ENCODE results near the gene PRR29.

The PRR29 gene

GRCh38 chr17:63985387-63986140, 12.6 kb upstream of the PRR29 start:
- no peak for FAIRE-seq
- DNase-seq (ENCODE audit: insufficient read length, low spot score), result no peak
- TF ChIP-seq CTCF (IDR thresholded peaks at IDR 0.05; ENCODE audit: insufficient read depth, missing control alignments), result no peak

GRCh38 chr17:63986821-63987220, 11.3 kb upstream of the PRR29 start:
- FAIRE-seq, result no peak
- TF ChIP-seq CTCF (IDR thresholded peaks at IDR 0.05; ENCODE audit: insufficient read depth, missing control alignments), result no peak
- DNase-seq (ENCODE audit: insufficient read length, low spot score), result no peak

GRCh38 chr17:63987221-63988126, 10.7 kb upstream of the PRR29 start:
- TF ChIP-seq CTCF (IDR thresholded peaks at IDR 0.05; ENCODE audit: insufficient read depth, missing control alignments), result no peak
- FAIRE-seq, result no peak

GRCh38 chr17:63988127-63988478, 10.0 kb upstream of the PRR29 start:
- TF ChIP-seq CTCF (IDR thresholded peaks at IDR 0.05; ENCODE audit: insufficient read depth, missing control alignments), result no peak
- DNase-seq (ENCODE audit: insufficient read length, low spot score) (no peak), FAIRE-seq (no peak)

More at GRCh38 chr17:63987221-63988126, 10.7 kb upstream of the PRR29 start:
- DNase-seq (ENCODE audit: insufficient read length, low spot score), result no peak

GRCh38 chr17:63988741-63989621, 9.2 kb upstream of the PRR29 start:
- no peak for TF ChIP-seq CTCF (IDR thresholded peaks at IDR 0.05; ENCODE audit: insufficient read depth, missing control alignments)
- DNase-seq (ENCODE audit: insufficient read length, low spot score), result no peak
- no peak for FAIRE-seq

GRCh38 chr17:63989622-63990345, 8.4 kb upstream of the PRR29 start:
- FAIRE-seq, result no peak
- no peak for TF ChIP-seq CTCF (IDR thresholded peaks at IDR 0.05; ENCODE audit: insufficient read depth, missing control alignments)

More at GRCh38 chr17:63989622-63990345, 8.4 kb upstream of the PRR29 start:
- DNase-seq (ENCODE audit: insufficient read length, low spot score), result no peak

All from D721Med (cell line).